ENCODE measurements around the gene MTM1.

MTM1 gene

GRCh38 chrX:150663073-150663472, 94.7 kb downstream of the MTM1 start:
- Histone ChIP-seq H3K4me1 (peaks cover 0 to 10% (median 0%) of the 10 kb centered on the region in 4 donors), H3K36me3 (peaks cover 0 to 17% (median 15%) of the 10 kb centered on the region in 3 donors)

GRCh38 chrX:150664290-150664689, 95.9 kb downstream of the MTM1 start:
- Histone ChIP-seq H3K27me3 (no peaks in the 10 kb centered on the region), H3K4me1 (peaks cover 0 to 10% (median 0%) of the 10 kb centered on the region in 4 donors), H3K4me3 (no peak overlapping the region), H3K27ac (no peak overlapping the region), H3K36me3 (peaks cover 0 to 15% (median 11%) of the 10 kb centered on the region in 3 donors), H3K9me3 (no peaks in the 10 kb centered on the region)
- intact Hi-C loops (cut with DNase I; ENCODE audit: low total_unique reads), result no loop called here
- no peak for TF ChIP-seq CTCF (IDR thresholded peaks at IDR 0.05)
- peak; percentile 27 to 66 for DNase-seq

More at GRCh38 chrX:150663073-150663472, 94.7 kb downstream of the MTM1 start:
- Histone ChIP-seq H3K9me3 (no peaks in the 10 kb centered on the region), H3K4me3 (no peak overlapping the region), H3K27ac (no peak overlapping the region), H3K27me3 (no peaks in the 10 kb centered on the region)
- intact Hi-C loops (cut with DNase I; ENCODE audit: low total_unique reads), result no loop called here
- no peak for TF ChIP-seq CTCF (IDR thresholded peaks at IDR 0.05)
- no peak for DNase-seq

GRCh38 chrX:150676221-150676620, 107.8 kb downstream of the MTM1 start:
- no peak for TF ChIP-seq CTCF (IDR thresholded peaks at IDR 0.05)
- H3K9me3 ChIP-seq, result no peaks in the 10 kb centered on the region
- intact Hi-C loops (cut with DNase I; ENCODE audit: low total_unique reads), result no loop called here

GRCh38 chrX:150680974-150681373, 112.6 kb downstream of the MTM1 start:
- DNase-seq, result no peak
- no peaks in the 10 kb centered on the region for H3K36me3 ChIP-seq

More at GRCh38 chrX:150676221-150676620, 107.8 kb downstream of the MTM1 start:
- no peaks in the 10 kb centered on the region for H3K4me1 ChIP-seq
- H3K27me3 ChIP-seq, result no peaks in the 10 kb centered on the region
- no peak for DNase-seq
- H3K27ac ChIP-seq, result no peak overlapping the region
- H3K4me3 ChIP-seq, result no peak overlapping the region
- H3K36me3 ChIP-seq, result no peaks in the 10 kb centered on the region

GRCh38 chrX:150683112-150683511, 114.7 kb downstream of the MTM1 start:
- no peak overlapping the region for H3K4me3 ChIP-seq
- no peak overlapping the region for H3K27ac ChIP-seq
- TF ChIP-seq CTCF (IDR thresholded peaks at IDR 0.05), result no peak
- no peaks in the 10 kb centered on the region for H3K9me3 ChIP-seq
- no peaks in the 10 kb centered on the region for H3K36me3 ChIP-seq
- H3K4me1 ChIP-seq, result no peaks in the 10 kb centered on the region
- no peaks in the 10 kb centered on the region for H3K27me3 ChIP-seq
- no peak for DNase-seq
- intact Hi-C loops (cut with DNase I; ENCODE audit: low total_unique reads), result no loop called here

More at GRCh38 chrX:150680974-150681373, 112.6 kb downstream of the MTM1 start:
- TF ChIP-seq CTCF (IDR thresholded peaks at IDR 0.05), result no peak
- H3K4me3 ChIP-seq, result no peak overlapping the region
- no peak overlapping the region for H3K27ac ChIP-seq
- intact Hi-C loops (cut with DNase I; ENCODE audit: low total_unique reads), result no loop called here
- no peaks in the 10 kb centered on the region for H3K4me1 ChIP-seq
- no peaks in the 10 kb centered on the region for H3K27me3 ChIP-seq
- H3K9me3 ChIP-seq, result no peaks in the 10 kb centered on the region
